Osteocyte (in vitro differentiated cells): ENCODE data around the gene CALML6. TPM values are rescaled to one million over a fixed set of nuclear protein-coding genes. Genes with fewer than 3 reads are reported as not detected.

Experiments
- DNase-seq: peaks from one replicate; pipeline ENCODE4 v3.0.0; 2021; ENCODE audit warnings: mixed read lengths; ENCODE audit not compliant: unreplicated experiment; ENCODE audit errors: extremely low spot score
- H3K27ac Mint-ChIP-seq: one replicate; pipeline ENCODE4 v1.8.0; 2021; ENCODE audit warnings: mild to moderate bottlenecking, mixed read lengths; ENCODE audit not compliant: unreplicated experiment
- H3K27me3 Mint-ChIP-seq: one replicate; pipeline ENCODE4 v1.8.0; 2021; ENCODE audit warnings: mixed read lengths; ENCODE audit not compliant: unreplicated experiment
- H3K36me3 Mint-ChIP-seq: one replicate; pipeline ENCODE4 v1.8.0; 2021; ENCODE audit warnings: mixed read lengths; ENCODE audit not compliant: unreplicated experiment
- H3K4me1 Mint-ChIP-seq: one replicate; pipeline ENCODE4 v1.8.0; 2021; ENCODE audit warnings: mixed read lengths; ENCODE audit not compliant: unreplicated experiment
- H3K4me3 Mint-ChIP-seq: one replicate; pipeline ENCODE4 v1.8.0; 2021; ENCODE audit warnings: mild to moderate bottlenecking, moderate library complexity, mixed read lengths; ENCODE audit not compliant: unreplicated experiment
- H3K9me3 Mint-ChIP-seq: one replicate; pipeline ENCODE4 v1.8.0; 2021; ENCODE audit warnings: mixed read lengths; ENCODE audit not compliant: unreplicated experiment
- total RNA-seq: library from RNA; stranded (reverse); gene quantifications from 2 replicates; pipeline ENCODE4 v1.2.1, GENCODE V29; 2021
- TF ChIP-seq, protein P1 (sequence below): fragments of 200-600 bp; sonication (generic); IDR thresholded peaks from 2 replicates; pipeline ENCODE4 v1.5.0; 2021; ENCODE audit warnings: antibody characterized with exemption, mild to moderate bottlenecking, moderate library complexity

The CALML6 gene
- total RNA-seq, 1 donor from 2014 or later, result 2.5 TPM

DNA sequence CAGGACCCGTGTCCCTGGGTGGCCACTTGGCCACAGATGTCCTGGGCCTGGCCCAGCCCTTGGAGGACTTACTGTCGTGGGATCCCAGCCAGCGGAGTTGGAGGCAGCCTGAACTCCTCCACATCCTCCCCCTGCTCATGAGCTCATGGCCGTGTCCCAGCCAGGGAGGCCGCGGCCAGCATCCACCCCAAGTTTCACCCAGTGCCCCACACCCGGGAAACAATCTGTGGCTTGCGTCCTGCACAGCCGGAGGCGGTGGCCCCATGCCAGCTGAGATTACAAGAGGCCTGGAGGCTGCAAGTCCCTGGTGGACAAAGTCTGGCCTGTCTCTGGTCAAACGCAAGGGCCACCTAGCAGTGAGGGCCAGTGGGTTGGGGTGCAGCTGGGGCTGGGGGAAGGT is 31.5 kb downstream of the CALML6 start:
- Mint-ChIP-seq H3K4me3 (no peak overlapping the region), H3K27me3 (peaks cover 26% of the 10 kb centered on the region), H3K4me1 (peaks cover 2% of the 10 kb centered on the region), H3K36me3 (no peaks in the 10 kb centered on the region), H3K27ac (no peak overlapping the region), H3K9me3 (no peaks in the 10 kb centered on the region)
- TF ChIP-seq, protein P1, sequence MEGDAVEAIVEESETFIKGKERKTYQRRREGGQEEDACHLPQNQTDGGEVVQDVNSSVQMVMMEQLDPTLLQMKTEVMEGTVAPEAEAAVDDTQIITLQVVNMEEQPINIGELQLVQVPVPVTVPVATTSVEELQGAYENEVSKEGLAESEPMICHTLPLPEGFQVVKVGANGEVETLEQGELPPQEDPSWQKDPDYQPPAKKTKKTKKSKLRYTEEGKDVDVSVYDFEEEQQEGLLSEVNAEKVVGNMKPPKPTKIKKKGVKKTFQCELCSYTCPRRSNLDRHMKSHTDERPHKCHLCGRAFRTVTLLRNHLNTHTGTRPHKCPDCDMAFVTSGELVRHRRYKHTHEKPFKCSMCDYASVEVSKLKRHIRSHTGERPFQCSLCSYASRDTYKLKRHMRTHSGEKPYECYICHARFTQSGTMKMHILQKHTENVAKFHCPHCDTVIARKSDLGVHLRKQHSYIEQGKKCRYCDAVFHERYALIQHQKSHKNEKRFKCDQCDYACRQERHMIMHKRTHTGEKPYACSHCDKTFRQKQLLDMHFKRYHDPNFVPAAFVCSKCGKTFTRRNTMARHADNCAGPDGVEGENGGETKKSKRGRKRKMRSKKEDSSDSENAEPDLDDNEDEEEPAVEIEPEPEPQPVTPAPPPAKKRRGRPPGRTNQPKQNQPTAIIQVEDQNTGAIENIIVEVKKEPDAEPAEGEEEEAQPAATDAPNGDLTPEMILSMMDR, result no peak
- DNase-seq, result no peak

DNA sequence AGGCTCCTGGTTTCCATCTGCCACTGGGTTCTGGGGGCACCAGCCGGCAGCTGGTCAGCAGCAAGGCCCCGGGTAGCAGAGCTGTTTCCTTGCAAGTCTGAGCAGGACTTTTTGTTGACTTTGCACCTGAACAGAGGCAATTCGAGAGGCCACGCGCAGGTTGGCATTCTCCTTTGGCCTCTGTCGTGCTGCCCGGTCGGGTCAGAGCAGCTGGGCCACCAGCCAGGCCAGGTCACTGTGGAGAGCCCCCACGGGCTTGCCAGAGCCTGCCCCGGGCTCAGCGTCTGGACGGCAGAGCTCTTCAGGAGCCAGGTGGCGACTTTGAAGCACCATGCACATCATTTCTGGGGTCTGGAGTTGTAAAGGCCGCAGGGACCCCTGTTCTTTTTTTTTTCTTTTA is 32.4 kb downstream of the CALML6 start:
- H3K27me3 Mint-ChIP-seq, result peaks cover 28% of the 10 kb centered on the region
- no peaks in the 10 kb centered on the region for H3K36me3 Mint-ChIP-seq
- H3K4me1 Mint-ChIP-seq, result peaks cover 2% of the 10 kb centered on the region
- TF ChIP-seq, protein P1, result no peak
- H3K4me3 Mint-ChIP-seq, result no peak overlapping the region
- no peak for DNase-seq
- H3K27ac Mint-ChIP-seq, result no peak overlapping the region
- no peaks in the 10 kb centered on the region for H3K9me3 Mint-ChIP-seq

DNA sequence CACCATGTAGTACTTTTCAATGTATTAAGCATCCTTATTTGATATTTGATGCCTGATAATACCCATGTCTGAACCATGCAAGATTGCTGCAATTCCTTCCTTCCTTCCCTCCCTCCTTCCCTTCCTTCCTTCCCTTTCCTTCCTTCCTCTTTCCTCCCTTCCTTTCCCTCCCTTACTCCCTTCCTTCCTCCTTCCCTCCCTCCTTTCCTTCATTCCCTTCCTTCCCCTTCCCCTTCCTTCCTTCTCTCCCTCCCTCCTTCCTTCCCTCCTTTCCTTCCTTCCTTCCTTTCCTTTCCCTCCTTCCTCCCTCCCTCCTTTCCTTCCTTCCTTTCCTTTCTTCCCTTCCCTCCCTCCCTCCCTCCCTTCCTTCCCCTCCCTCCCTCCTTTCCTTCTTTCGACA is 33.7 kb downstream of the CALML6 start:
- TF ChIP-seq, protein P1, result no peak
- Mint-ChIP-seq H3K27ac (no peak overlapping the region), H3K36me3 (no peaks in the 10 kb centered on the region), H3K27me3 (peaks cover 31% of the 10 kb centered on the region), H3K9me3 (no peaks in the 10 kb centered on the region), H3K4me1 (peaks cover 2% of the 10 kb centered on the region), H3K4me3 (no peak overlapping the region)
- no peak for DNase-seq

DNA sequence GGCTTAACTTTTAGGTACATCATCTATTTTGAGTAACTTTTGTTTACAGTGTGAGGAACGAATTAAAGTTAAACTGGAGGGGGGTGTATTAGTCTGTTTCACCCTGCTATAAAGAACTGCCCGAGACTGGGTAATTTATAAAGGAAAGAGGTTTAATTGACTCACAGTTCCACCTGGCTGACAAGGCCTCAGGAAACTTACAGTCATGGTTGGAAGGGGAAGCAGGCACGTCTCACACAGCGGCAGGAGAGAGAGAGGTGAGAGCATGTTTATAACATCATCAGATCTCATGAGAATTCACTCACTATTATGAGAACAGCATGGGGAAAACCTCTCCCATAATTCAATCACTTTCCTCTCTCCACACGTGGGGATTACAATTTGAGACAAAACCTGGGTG is 35.9 kb downstream of the CALML6 start:
- TF ChIP-seq, protein P1, result no peak
- H3K36me3 Mint-ChIP-seq, result no peaks in the 10 kb centered on the region
- H3K27me3 Mint-ChIP-seq, result peaks cover 28% of the 10 kb centered on the region
- no peak overlapping the region for H3K27ac Mint-ChIP-seq
- no peaks in the 10 kb centered on the region for H3K4me1 Mint-ChIP-seq
- no peak for DNase-seq
- H3K4me3 Mint-ChIP-seq, result no peak overlapping the region
- H3K9me3 Mint-ChIP-seq, result no peaks in the 10 kb centered on the region

DNA sequence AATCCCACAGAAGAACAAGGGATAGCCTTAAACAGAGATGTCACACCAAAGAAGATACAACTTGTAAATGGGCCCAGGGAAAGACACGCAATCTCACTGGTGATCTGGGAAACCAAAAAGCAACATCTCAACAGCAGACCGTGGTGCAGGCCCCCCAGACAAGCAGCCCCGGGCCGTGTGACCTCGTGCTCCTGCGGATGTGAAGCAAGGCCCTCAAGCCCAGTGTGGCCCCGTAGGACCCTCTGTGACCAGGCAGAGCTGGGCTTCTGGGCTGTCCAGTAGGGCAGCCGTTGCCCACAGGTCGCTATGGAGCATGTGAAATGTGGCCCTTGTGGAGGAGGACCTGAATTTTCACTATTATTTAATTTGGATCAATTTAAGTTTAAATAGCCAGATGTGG is 39.0 kb downstream of the CALML6 start:
- H3K4me3 Mint-ChIP-seq, result no peak overlapping the region
- peaks cover 35% of the 10 kb centered on the region for H3K27me3 Mint-ChIP-seq
- no peak for DNase-seq
- no peak overlapping the region for H3K27ac Mint-ChIP-seq
- no peaks in the 10 kb centered on the region for H3K36me3 Mint-ChIP-seq
- TF ChIP-seq, protein P1, result no peak
- no peaks in the 10 kb centered on the region for H3K9me3 Mint-ChIP-seq
- no peaks in the 10 kb centered on the region for H3K4me1 Mint-ChIP-seq
